ENCODE data around the gene CPT1B.
A peak's percentile ranks its signal among the peaks of the same experiment; 100 is the strongest.

Gene CPT1B

GRCh38 chr22:50568626-50569025, 9.6 kb downstream of the CPT1B start:
- DNase-seq, result no peak

- no peak for DNase-seq
Measured at GRCh38 chr22:50567721-50568252, 10.4 kb downstream of the CPT1B start.

DNA sequence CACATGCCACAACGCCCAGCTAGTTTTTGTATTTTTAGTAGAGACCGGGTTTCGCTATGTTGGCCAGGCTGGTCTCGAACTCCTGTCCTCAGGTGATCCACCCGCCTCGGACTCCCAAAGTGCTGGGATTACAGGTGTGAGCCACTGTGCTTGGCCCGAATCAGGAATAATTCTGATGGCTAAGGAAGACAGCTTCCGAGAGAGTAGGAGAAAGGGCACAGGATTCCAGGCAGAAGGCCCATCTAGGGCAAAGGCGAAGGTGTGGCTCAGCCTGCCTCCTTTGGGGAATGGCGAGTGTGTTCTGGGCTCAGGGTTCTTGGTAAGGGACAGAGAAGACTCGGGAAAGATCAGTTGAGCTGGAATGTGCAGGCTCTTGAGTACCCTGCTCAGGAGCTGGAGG, 13.9 kb downstream of the CPT1B start:
- DNase-seq, result no peak

DNA sequence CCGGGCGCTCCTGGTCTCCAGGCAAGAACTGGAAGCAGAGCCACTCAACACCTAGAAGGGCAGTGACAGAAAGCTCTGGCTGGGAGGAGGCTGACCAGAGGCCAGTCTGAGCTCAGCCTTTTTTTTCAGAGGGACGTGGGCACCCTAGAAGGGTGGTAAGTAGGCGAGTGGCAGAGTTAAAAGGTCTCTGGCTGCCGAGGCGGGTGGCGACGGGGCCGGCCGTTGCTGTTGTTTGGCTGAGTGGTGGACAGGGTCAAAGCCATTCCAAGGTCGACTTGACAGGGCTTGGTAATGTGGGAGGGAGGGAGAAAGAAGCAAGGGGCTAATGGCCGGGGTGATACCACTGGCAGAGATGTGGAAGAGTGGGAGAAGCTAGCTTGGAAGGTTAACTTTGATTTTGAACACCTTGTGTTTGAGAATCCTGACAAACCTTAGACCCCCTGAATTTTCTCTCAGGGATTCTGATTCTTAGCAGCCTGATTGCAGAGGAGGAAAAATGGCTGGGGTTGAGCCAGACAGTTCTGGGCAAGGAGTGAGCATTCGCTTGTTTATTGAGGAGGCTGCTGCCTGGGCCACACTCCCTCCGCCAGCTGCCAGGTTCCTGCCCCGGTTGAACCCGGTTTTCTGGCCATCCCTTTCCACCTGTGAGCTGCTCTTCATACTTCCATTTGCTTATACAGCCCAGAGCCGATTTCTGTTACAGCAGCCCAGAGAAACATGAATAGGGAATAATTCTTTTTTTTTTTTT, 14.6 kb downstream of the CPT1B start:
- DNase-seq, result no peak

- peak; percentile 98 for DNase-seq
Measured at GRCh38 chr22:50562523-50563412, 15.5 kb downstream of the CPT1B start, which contains the start of gene SYCE3. TSS of gene SYCE3 (minus strand) at chr22:50562919. CDS start at chr22:50556405, 6,514 bp downstream.

DNA sequence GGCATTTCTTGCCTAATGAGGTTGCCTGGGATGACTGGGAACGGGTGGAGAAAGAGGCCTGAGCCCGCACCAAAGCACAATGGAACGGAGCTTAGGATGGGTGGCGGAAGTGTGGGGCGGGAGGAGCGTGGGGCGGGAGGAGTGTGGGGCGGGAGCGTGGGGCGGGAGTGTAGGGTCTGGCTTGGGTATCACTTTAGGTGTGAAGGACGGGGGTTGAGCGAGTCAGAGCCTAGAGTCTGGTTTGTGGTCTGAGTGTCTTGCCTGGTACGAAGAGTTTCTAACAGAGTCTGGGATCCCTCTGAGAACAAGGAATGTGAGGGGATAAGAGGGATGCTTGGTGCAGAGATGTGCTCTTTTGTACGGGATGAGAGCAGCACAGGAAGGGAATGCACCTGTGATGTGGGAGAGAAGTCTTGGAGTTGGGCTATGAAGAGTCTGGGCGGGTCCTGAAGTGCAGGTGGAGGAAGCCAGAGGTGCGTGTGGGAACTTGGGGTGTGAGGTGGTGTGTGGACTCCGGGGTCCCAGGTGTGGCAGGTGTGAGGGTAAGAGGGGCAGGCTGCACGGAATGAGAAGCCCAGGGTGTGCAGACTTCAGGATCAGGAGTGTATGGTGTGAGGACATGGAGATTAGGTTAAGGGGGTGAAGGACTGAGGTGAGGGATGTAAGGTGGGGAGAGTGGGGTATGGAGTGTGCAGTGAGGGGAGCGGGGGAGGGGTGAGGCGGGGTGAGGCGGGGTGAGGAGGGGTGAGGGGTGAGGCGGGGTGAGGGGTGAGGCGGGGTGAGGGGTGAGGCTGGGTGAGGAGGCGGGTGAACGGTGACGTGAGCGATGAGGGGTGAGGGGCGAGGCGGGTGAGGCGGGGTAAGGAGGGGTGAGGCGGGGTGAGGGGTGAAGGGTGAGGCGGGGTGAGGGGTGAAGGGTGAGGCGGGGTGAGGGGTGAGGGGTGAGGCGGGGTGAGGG, 16.5 kb downstream of the CPT1B start:
- no peak for DNase-seq

DNA sequence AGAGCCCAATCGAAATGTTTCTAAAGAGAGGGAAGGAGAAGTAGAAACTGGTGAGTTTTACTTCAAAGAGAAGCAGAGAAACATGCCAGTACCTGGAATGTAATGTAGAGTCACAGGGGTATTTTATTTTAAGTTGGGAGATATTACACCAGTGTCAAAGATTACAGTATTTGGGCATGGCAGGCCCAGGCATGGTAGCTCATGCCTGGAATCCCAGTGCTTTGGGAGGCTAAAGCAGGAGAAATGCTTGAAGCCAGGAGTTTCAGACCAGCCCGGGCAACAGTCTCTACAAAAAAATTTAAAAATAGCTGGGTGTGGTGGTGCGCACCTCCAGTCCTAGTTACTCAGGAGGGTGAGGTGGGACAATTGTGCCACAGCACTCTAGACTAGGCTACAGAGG, 18.2 kb downstream of the CPT1B start:
- no peak for DNase-seq

GRCh38 chr22:50556703-50557102, 21.5 kb downstream of the CPT1B start:
- no peak for DNase-seq

DNA sequence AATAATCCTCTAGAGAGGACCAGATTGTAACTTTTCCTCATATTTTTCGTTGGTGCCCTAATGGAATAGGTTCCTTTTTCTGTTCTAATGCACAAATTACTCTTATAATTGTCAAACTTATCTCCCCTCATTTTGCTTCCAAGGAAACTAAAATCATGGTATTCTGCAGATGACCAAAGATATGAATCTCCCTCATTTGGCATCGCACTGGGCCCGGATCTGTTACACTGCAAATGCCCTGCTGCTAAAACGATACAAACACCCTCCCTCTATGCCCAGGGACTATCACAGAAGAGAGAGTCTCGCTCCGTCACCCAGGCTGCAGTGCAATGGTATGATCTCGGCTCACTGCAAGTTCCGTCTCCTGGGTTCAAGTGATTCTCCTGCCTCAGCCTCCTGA, 24.9 kb downstream of the CPT1B start:
- DNase-seq, result no peak

GRCh38 chr22:50551160-50551752, 27.0 kb downstream of the CPT1B start:
- DNase-seq, result no peak

GRCh38 chr22:50550395-50550794, 27.8 kb downstream of the CPT1B start:
- no peak for DNase-seq

GRCh38 chr22:50548921-50549790, 29.1 kb downstream of the CPT1B start:
- DNase-seq, result no peak

DNA sequence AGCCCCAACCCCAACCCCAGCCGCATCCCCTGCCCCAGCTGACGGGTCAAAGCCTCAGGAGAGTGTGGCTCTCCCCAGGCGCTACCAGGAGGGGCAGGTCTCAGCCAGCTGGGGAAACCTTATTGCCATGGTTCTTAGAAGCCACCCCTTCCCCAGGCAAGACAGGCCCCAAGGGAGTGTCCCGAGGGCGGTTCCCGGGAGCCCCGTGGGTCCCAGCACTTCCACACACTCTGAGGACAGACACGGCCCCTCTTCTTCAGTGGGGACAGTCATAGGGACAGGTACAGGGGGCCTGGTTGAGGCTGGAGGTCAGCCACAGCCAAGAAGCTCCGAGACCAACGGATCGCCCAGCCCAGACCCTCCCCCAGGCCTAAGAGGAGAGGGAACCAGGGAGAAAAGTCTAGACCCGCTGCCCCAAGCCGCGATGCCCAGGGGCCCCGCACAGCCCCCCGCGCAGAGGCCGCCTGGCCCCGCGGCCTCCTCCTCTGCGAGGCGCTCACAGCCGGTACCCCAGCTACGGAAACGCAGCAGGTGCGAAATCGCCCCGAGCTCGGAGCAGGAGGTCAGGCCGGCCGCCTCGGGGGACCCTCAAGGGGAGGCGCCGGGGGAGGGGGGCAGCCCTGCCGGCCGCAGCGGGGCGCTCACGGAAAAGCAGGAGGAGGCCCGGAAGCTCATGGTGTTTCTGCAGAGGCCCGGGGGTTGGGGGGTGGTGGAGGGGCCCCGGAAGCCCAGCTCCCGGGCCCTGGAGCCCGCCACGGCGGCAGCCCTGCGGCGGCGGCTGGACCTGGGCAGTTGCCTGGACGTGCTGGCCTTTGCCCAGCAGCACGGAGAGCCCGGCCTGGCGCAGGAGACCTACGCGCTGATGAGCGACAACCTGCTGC, 29.9 kb downstream of the CPT1B start:
- peak; percentile 63 for DNase-seq

DNA sequence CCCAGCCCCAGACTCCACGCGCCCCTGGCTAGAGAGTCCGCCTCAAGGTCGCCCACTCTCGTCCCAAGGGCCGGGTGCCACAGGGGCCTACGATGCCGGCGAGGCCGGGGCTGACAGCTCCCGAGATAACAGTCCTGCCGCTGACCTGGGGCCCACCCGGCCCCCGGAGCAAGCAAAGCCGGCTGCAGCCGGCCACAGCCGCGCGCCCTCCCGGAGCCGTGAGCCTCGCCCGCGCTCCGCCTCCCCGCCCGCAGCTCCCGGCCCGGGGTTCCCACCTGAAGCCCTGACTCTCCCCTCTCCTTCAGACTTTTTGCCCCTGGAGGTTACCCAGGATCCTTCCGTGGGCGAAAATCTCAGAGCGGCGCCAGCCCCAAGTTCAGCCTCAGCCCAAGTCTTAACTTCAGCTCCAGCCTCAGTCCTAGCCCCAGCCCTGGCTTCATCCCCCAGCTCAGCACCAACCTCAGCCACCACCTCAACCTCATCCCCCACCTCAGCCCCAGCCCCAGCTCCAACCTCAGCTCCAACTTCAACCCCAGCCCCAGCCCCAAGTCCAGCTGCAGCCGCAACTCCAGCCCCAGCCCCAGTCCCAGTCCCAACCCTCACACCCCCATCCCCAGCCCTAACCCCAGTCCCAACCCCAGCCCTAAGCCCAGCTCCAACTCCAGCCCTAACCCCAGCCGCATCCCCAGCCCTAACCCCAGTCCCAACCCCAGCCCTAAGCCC, 30.8 kb downstream of the CPT1B start:
- DNase-seq, result no peak

GRCh38 chr22:50546326-50547262, 31.6 kb downstream of the CPT1B start:
- DNase-seq, result no peak

DNA sequence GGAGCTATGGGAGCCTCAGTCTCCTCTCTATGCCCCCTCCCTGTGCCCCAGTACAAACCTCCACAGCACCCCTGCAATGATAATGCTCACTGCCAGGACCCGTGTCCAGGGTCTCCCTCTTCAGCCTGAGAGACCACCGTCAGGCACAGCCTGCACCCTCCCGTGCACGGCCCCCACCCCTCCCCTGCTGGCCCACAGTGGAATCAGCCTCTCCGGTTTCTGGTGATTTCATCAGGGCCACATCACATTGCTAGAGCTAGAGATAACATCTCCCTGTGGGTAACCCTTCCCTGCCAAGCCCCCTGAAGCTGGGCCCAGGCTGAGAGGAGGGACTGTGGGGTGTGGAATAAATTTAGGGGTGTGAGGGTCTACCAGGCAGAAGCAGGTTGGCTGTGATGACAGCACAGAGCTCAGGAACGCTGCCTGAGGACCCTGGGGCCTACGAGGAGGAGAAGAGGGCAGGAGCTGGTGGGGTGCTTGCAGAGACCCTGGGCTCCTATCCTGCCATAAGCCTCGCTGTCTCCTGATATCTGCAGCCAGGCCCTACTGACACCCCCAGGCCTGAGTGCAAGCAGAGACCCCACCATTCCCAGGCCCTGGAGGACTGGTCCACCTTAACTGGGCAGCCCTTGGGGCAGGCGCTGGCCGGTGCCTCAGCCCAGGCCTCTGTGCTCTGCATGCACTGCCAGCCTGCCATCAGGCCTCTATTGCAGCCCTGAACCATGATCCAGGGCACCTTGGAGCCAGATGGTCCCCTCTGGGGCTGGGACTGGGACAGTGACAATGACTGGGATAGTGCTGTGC, 32.5 kb downstream of the CPT1B start, which contains the start of gene KLHDC7B:
Gene KLHDC7B (plus strand): TSS at position 378 of the 804 bp plus-strand sequence. CDS start 345 bp downstream, at position 723.
- DNase-seq, result no peak

- DNase-seq, result no peak
Measured at GRCh38 chr22:50544746-50545253, 33.4 kb downstream of the CPT1B start.

All from stimulated activated CD4-positive, alpha-beta T cell treated with anti-CD3 and anti-CD28 coated beads, Interleukin-4, amount 100 ng/mL, for 1 hour (primary cell).